ENCODE results near the gene AGMAT.

AGMAT gene

DNA sequence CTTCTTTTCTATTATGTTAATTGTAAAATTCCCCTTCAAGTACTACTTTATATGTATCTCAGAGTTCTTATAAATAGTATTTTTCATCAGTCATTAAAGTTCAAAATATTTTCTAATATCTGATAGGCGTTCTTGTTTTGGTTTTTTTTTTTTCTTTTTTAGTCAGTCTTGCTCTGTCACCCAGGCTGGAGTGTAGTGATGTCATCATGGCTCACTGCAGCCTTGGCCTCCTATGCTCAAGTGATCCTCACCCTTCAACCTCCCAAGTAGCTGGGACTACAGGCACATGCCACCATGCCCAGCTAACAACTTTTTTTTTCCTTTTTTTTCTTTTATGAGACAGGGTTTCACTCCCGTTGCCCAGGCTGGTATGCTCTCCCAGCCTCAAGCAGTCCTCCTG lies 27.3 kb downstream of the AGMAT start:
- no peak for DNase-seq

GRCh38 chr1:15557008-15557407 lies 27.8 kb downstream of the AGMAT start:
- DNase-seq, result no peak

DNA sequence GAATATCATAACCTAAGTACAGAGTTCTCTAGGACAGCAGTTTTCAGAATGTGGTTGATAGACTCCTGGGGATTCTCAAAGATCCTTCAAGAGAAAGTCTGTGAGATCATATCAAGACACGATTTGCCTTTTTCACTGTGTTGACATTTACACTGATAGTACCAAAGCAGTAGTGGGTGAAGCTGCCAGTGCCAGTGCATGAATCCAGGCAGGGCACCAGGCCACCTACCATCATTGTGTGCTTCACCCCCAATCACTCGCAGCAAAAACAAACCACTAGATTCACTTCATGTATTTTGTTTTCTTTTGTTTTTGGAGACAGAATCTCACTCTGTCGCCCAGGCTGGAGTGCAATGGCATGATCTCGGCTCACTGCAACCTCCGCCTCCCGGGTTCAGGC lies 34.3 kb downstream of the AGMAT start:
- DNase-seq, result no peak

DNA sequence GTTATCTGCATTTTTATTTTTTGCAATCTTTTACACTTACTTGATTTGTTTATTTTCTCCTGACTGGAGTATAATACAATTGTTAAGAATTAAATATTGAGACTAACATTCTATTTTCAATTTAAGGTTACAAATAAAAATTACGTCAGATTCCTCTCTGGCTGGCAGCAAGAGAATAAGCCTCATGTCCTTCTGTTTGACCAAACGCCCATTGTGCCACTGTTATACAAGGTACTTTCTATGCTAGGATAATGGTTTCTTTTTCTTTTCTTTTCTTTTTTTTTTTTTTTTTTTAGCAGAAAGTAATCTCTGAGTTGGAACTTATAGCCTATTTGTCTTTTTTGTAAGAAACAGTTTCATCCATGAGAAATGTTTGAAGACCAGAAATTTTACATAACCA lies 38.2 kb downstream of the AGMAT start:
- no peak for DNase-seq

DNA sequence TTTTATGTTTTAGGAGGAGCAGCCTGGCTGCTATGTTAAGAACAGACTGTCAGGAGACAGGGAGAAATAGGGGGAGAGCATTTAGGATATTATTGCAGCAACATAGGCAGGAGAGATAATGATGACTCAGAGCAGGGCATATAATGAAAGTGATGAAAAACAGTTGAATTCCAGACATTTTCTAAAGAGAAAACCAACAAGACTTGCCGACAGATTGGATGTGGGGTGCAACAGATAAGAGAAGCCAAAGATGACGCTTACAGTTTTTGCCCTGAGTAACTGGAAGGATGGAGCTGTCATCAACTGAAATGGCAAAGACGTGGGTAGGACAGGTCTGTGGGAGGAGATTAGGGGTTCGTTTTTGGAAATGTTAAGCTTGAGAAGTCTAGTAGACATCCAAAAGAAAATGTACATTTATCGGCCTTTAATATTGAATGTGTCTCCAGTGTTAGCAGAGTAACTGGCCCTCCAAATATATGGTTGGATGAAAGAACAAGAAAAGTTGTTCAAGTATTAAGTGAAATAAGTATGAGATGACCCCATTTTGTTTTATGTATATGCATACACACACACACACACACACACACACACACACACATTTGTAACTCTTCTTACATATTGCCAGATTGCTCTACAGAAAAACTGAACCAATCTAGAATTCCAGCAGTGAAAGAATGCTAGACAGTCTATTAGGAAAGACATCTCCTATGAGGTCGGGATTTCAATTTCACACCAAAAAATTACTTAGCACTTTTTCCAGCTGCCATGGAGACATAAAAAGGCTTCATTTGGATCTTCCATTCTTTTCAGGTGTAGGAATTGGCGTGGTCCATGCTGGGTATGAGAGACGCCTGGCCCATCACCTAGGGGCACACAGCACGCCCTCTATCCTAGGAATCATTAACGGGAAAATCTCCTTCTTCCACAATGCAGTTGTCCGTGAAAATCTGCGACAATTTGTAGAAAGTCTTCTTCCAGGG lies 41.0 kb downstream of the AGMAT start:
- DNase-seq, result no peak

DNA sequence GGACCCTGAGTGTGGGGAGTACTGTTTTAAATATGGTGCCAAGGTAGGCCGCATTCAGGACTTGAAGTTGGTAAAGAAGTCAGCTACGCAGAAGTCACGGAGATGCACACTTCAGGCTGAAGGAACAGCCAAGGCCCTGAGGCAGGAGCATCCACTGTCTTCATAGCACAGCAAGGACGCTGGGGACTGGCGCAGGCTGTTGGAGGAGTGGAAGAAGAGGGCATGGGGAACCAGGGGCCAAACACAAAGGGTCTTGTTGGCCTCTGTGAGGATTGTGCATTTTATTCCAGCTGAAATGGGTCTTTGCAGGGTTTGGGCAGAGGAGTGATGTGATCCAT lies 41.6 kb downstream of the AGMAT start:
- DNase-seq, result no peak

DNA sequence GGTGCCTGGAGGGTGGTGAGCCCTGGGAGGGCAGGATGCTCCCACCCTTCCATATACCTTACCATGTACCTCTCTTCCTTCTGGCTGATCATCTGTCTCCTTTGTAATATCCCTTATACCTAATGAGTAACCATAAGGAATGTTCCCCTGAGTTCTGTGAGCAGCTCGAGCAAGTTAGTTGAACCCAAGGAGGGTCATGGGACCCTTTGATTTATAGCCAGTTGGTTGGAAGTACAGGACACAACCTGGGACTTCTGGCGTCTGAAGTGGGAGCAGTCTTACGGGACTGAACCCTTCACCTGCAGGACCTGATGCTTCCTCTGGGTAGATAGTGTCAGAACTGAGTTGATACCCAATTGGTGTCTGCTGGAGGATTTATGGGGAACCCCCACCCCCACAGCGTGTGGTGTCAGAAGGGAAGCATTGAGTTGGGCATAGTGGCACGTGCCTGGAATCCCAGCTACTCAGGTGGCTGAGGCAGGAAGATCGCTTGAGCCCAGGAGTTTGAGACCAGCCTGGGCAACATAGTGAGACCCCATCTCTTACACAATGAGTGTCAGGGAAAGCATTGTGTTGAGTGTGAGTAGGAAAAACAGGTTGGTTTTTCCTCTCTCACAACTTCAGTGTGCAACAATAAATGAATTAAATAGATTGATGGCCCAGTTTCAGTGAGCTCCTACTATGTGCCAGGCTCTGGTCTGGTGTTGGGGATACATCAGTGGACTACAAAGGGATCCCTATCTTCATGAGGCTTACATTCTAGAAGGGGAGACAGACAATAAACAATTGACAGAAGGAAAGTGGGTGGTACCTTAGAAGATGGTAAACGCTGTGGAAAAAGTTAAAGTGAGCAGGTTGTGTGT lies 42.2 kb downstream of the AGMAT start:
- no peak for DNase-seq

GRCh38 chr1:15541231-15541792 lies 43.5 kb downstream of the AGMAT start:
- DNase-seq, result no peak

GRCh38 chr1:15540186-15540585 lies 44.7 kb downstream of the AGMAT start:
- DNase-seq, result no peak

DNA sequence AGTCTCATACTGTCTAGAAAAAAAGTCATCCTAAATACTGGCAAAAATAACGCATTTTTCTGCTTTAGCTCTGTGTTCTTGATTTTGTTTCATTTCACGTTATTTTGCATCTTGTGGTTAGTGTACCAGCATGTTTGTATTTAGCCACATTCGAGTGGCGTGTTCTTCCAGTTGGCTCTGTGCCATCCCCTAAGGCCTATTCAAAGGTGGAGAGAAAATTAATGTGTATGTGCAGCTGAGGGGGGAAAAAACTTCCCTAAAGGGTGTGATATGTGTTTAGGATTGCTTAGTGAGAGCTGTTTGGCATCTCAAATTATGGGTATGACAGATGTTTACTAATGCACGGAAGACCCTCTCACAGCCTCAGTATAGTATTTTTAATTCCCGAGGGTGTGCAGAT lies 46.1 kb downstream of the AGMAT start:
- peak; percentile 86 for DNase-seq

DNA sequence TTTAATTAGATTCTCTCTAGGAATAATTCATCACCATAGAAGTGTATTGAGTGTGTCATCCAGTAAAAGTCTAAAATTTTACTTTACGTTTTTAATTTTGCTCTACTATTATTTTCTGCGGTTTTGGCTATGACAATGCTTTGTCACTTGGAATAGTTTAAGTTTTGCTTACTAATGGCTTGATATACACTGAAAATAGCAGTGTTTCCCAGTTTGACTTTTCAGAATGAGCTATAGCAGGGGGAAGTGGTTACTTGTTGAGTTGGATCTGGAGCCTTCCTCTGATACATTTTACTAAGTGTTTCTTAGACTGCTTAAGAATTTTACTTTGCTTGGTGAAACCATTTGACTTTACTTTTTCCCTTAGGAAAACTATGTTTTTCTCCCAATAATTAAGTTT lies 53.2 kb downstream of the AGMAT start:
- no peak for DNase-seq

DNA sequence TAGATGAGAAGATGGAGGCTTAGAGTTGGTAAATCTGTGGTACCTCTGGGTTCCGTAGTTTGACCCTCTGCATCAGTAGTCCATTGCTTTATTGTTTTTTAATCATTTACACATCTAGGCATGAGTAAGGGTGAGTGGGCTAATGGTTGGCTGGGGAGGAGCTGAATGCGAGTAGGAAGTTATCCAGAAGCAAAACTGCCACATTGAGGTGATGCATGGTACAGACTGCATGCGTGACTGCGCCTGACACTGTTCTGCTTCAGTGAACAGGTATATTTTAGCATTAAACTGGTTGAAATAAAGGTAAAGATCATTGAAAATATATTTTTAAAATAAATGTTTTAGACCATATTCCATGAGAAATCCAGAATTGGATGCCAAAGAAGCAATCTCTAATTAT lies 53.8 kb downstream of the AGMAT start:
- no peak for DNase-seq

DNA sequence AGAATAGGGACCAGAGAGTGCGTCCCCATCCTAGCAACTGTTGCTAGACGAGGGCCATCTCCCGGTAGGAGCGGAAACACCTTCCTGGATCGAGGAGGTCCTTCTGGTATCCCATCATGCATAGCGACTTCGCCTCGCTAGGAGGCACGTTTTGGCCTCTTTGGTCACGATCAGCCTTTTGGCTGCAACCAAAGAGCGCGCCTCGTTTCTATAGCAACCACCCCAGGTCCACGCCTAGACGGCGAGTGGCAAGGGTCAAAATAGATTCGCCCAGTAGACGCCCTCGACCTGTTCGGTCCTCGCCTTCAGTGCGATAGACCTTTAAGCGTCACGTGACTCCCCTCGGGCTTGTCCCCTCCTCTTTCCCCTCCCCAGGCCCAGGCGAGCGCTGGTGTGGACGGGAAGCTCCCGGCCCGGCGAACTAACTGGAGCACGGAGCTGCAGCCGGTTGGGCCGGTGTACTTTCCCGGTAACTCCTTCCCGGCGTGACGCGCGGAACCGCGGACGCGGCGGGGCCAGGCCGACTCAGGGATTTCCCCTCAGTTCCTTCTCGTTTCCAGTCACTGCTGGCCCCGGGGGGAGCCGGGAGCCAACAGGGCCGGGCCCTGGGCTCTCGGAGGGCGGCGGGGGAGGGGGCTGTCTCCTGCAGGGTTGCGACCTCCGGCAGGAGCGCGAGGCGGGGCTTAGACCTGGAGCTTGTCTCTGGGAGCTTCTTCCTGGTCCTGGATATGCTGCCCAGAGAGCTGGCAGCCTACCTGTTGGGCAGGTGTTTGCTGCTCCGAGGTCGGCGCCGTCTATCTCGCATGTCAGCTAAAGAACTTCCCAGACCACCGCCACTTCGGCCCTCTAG lies 58.1 kb downstream of the AGMAT start, which contains the start of gene DNAJC16:
Gene DNAJC16 (plus strand): TSS at position 359 of the 850 bp plus-strand sequence. CDS start 2,258 bp downstream, outside the sequence.
- peak; percentile 100 for DNase-seq

- peak; percentile 58 for DNase-seq
Measured at GRCh38 chr1:15526021-15526489, 58.8 kb downstream of the AGMAT start.

GRCh38 chr1:15525050-15526020 lies 59.5 kb downstream of the AGMAT start:
- DNase-seq, result no peak

DNA sequence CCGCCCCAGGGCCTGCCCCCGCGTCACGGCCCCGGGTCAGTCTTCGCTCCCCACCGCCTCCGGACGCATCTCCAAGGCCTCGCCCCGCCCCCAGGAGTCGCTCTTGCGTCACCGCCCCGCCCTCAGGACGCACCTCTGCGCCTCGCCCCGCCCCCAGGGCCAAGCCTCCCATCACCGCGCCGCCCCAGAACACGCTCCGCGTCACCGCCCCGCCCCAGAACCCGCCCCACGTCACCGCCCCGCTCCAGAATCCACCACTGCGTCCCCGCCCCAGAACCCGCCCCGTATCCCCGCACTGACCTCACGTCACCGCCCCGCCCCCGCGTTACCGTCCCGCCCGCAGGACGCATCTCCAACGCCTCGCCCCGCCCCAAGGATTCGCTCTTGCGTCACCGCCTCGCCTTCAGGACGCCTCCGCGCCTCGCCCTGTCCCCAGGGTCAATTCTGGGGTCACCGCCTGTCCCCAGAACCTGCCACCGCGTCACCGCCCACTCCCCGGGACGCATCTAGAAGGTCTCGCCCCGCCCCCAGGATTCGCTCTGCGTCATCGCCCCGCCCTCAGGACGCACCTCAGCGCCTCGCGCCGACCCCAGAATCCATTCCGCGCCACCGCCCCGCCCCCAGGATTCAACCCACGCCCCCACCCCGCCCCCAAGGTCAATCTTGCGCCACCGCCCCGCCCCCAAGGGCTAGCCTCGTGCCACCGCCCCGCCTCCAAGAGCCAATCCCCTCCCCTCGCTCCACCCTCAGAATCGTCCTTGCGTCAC lies 60.4 kb downstream of the AGMAT start:
- peak; percentile 96 for DNase-seq

DNA sequence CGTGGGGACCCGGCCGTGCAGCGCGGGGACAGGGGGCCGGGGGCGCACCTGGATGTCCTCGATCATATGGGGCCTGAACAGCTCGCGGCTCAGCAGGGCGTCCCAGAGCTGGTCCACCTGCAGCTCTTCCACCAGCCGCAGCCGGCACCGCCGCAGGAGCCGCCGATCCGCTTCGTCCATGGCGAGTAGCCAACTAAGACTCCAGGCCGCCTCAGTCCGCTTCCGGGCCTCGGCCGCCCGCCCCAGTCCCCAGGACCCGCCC lies 60.9 kb downstream of the AGMAT start, which contains the start of gene CASP9:
Gene CASP9 (minus strand): TSS at position 195 of the 262 bp plus-strand sequence. CDS start 15 bp downstream, at position 180.
- DNase-seq, result no peak

DNA sequence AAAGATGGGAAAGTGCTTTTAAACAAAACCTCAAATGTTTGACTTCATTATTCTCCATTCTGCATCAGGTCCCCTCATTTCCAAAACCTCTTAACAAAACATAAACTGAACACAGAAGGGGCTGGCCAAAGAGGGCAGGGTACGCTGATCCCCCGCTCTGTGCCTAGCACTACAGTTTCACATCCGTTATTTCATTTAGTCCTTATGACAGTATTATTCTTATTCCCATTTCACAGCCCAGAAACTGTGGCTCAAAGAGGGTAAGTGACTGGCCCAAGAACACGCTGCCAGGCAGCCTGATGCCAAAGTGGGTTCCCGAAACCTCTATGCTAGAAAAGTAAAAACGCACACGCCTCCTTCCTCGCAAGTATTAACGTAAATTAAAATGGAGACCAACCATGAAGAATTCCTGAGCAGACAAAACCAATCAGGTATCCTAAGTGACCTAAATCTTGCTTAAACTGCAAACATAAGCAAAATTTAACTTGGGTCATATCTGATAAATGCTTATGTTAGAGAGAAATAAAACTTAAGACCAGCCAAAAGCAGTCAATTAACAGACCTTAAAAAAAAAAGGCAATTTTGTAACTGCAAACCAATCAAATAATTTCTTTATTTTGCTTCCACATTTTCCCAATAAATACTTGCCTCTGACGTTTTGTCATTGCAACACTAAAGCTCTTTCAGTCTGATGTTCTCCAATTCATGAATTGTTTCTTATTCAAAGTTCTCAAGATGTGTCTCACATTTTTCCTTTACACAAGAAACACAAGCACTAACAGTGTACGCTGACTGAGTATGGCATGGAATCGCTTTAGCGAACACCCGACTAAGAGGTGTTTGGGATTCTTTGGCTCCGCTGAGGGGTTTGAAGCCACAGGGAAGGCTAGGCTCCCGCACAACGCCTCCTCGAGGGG lies 61.5 kb downstream of the AGMAT start:
- DNase-seq, result peak; percentile 49

DNA sequence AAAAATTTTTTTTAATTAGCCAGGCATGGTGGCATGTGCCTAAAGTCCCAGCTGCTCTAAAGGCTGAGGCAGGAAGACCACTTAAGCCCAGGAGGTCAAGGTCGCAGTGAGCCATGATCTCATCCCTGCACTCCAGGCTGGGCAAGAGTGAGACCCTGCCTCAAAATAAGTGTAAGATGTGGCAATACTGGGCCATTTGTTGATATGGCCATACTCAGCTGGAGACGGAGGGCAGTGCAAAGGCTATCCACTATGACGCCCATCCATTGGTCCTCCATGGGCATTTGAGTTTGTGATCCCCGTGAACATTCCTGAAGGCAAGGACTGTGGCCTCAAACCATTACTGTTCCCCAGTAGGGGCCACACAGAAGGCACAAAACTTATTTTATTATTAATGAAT lies 62.3 kb downstream of the AGMAT start:
- DNase-seq, result no peak
